Effector CD8-positive, alpha-beta T cell (primary cell): ENCODE measurements around the gene OR6V1.
A peak's percentile ranks its signal among the peaks of the same experiment; 100 is the strongest.

Source experiments
- DNase-seq: peaks from one replicate; lab custom pipeline; 2025; lab: John Stamatoyannopoulos, UW
- total RNA-seq, 4 experiments: gene quantifications; one replicate each; lab custom pipeline; 2026; lab: John Stamatoyannopoulos, UW

Gene OR6V1, protein sequence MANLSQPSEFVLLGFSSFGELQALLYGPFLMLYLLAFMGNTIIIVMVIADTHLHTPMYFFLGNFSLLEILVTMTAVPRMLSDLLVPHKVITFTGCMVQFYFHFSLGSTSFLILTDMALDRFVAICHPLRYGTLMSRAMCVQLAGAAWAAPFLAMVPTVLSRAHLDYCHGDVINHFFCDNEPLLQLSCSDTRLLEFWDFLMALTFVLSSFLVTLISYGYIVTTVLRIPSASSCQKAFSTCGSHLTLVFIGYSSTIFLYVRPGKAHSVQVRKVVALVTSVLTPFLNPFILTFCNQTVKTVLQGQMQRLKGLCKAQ
- total RNA-seq = 0 reads per million in 4 experiments

DNA sequence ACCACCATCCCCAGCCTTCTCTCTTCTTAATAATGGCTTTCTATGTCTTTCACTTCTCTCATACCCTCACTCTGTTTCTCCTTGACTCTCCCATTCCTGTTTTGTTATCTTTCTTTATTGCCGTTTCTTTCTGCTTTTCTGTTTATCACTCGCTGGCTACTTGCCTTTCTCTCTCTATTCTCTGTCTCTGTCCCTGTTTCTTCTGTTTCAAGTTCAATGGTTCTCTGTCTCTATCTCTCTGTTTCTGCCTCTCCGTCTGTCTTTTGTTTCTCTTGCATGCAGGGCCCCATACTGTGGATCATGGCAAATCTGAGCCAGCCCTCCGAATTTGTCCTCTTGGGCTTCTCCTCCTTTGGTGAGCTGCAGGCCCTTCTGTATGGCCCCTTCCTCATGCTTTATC is at the start of gene OR6V1:
Gene OR6V1, plus strand, starts transcription at position 301 of the 400 bp plus-strand sequence. Its CDS starts 0 bp downstream, at position 301.
- no peak for DNase-seq

DNA sequence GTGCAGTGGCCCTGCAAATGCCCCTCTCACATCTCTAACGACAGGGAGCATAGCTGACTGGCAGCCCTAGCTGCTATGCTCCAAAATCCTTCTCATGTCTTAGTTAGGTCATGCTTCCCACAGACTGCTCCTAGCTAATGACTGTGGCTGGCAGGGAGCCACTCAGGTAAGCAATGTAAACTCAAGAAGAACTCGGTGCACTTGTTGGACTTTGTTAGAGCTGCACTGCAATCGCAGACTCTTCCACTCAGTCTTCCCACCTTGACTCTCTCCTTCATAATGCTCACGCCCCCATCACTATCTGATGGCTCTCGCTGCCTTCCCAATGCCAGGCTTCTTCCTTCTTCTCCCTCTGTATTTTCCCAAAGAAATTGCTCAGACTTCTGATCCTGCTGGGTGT is 49.2 kb upstream of the OR6V1 start:
- DNase-seq = no peak

DNA sequence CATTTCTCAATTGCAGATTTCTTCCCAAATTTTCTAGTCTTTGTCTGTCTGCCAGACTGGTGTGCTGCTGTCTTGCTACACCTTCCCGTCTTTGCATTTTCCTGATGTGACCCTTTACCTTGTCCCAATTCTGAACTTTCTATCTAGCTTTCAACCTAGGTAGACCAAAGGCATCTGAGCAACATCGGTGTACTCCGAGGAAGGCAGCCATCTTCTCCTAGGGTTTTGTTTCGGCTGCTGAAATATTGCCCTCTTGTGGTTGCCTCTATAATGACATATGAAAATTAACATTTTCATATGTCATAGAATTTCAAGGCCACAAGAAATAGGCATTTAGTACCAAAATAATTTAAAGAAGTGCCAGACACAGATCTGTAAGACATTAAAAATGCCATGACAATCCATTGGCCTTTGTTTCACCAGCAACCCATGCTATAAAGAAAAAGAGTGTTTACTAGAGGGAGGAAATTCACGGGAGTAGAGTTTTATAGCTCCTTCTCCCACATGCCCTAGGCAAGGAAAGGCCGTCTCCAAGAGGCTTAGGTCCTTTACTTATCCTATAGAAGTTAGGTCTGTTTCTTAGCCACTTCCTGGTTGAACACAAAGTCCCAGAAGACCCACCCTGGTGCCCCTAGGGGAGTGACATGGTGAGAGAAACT is 48.6 kb upstream of the OR6V1 start:
- no peak for DNase-seq

GRCh38 chr7:143005632-143006260 is 46.4 kb upstream of the OR6V1 start:
- DNase-seq = no peak

GRCh38 chr7:143008007-143008901 is 43.9 kb upstream of the OR6V1 start:
- peak; percentile 64 for DNase-seq

- no peak for DNase-seq
Observed at GRCh38 chr7:143012001-143012400, 40.1 kb upstream of the OR6V1 start.

DNA sequence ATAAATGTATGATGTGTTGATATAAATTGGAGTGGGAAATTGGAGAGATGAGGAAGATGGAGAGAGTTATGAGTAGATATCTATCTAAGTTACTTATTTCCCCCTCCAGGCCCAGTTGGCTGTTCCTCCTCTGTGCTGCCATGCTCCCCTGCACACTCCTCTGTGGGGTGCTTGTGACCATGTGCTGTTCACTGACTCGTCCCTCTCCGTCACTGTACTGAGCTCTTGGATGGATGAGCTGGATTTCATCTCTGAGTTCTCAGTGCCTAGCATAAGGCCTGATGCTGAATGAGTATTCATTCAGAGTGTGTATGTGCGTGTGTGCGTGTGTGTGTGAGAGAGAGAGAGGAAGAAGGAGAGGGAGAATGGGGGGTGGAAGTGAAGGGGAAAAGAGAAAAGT is 39.7 kb upstream of the OR6V1 start:
- DNase-seq = no peak

DNA sequence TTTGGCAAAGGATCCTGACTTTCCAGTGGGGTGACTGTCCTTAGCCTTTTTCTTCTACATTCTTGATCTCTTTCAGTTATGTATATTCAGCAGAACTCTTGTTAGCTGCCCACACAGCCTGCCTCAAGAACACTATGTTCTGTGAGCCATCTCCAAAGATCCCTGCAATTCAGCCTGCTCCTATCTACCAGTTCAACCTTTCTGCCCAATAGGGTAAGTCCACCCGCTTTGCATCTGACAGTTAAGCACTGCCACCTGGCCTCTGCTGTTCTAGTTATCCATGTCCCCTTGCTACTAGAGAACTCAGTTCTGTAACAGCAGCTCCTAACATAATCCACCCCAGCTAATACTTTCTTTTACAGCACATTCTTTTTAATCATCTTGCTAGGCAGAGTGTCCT is 38.7 kb upstream of the OR6V1 start:
- DNase-seq = no peak

- no peak for DNase-seq
Observed at GRCh38 chr7:143013893-143014292, 38.2 kb upstream of the OR6V1 start.

- no peak for DNase-seq
Observed at GRCh38 chr7:143015084-143015483, 37.1 kb upstream of the OR6V1 start.

- DNase-seq = no peak
Observed at GRCh38 chr7:143015926-143016490, 36.1 kb upstream of the OR6V1 start.

DNA sequence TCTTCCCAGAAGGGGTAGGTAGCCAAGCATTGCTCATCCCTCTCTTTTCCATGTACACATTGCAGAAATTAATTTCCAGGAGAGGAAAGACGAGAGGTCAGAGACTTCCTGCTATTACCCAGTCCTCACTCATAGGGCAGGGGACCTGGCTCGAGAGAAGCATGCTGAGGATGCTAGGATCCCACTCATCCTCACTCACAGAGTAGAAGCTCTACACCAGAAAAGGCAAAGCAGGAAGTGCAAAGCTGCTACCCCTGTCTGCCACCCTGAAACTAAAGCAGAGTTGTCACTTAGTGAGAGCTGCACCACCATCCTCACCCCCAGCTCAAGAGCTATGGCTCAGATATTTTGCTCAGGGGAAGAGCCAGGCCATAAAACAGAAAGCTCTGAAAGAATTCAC is 35.1 kb upstream of the OR6V1 start:
- DNase-seq = no peak

DNA sequence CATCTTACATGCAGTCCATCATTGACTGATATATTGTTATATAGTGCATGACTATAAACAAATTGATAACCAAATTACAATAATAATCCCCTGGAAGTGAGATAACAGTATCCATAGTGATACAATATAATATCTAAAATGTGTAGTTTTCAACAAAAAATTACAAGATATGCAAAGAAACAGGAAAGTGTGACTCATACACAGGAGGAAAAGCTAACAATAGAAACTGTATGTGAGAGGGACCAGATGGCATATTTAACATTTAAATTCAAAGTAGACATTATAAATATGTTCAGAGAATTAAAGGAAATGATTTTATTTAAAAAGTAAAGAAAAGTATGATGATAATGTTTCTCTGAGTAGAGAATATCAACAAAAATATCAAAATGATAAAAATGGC is 33.2 kb upstream of the OR6V1 start:
- no peak for DNase-seq

- DNase-seq = no peak
Observed at GRCh38 chr7:143023047-143023446, 29.1 kb upstream of the OR6V1 start.

- DNase-seq = no peak
Observed at GRCh38 chr7:143025371-143025770, 26.8 kb upstream of the OR6V1 start.

DNA sequence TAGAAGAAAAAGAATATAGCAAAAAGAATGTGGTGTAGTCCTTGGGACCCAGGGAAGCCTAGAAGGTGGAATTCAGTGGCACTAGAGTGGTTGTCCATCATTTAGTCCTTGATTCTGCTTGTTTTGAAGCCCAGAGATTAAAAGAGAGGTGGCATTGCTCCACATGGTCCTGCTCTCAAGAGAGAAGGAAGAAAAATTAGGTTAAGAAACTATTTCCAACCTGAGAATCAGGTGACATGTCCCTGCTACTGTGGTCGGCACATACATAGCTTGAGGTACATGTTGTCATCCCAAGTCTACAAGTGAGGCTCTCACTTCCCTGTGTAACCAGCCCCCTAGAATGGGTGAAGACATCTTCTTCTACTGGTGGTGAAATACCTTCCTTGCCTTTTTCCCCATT is 25.1 kb upstream of the OR6V1 start, which contains the start of gene OR9A2:
Gene OR9A2, minus strand, starts transcription at position 101 of the 400 bp plus-strand sequence. Its CDS starts 0 bp downstream, at position 101.
- no peak for DNase-seq

DNA sequence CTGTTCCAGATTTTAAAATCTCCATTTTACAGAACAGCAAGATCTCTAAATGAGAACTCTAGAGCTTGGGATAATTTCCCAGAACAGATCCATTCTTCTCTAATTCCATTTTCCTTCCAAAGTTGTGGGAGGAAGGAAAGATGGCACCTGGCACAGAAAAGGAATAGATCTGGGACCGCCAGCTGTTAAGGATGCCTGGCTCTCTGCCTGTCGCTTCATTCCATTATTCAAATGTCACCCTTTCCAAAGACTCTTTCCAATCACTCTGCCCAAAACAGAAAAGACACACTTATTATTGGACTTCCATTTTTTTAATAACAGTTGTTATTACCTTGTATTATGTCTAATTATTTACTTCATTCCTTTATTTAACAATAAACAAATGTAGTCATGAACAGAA is 24.5 kb upstream of the OR6V1 start:
- DNase-seq = no peak

DNA sequence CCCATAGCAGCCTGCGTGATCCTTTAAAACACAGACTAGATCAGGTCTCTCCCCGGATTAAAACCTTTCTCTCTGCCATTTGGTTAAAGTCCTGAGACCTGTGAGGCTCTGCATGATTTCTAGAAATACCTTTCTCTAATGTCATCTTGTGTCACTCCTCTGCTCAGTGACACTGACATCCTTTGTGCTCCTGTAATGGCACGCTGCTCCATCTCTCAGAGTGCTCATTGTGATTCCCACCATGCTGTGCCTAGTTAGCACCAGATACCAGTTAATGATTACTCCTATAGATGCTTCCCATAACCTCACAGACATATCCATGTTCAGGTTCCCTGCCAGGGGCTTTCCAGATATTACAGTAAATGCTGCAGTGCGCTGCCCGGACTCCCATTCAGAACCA is 13.5 kb upstream of the OR6V1 start:
- DNase-seq = no peak

DNA sequence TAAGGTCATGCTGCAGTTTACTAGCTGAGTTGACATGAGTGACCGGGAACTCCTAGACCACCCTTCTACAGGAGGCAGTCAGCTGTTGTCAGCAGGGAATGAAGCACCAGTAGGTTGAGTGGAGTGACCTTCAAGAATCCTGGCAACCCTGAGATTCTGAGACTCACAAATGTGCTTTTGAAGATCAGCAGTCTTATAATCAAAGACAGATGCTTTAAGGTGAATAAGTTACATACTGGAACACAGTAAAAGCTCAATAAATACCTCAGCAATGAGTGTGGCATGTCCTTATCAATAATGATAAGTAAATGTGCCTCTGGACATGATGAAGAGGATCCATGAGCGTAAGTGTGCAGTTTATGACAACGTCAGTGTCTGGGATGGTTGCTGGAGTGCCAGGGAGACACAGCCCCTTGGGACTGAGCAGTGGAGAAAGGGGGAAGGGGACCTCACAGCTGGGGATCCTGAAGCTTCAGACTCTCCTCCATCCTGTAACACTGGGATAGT is 11.9 kb upstream of the OR6V1 start:
- no peak for DNase-seq

DNA sequence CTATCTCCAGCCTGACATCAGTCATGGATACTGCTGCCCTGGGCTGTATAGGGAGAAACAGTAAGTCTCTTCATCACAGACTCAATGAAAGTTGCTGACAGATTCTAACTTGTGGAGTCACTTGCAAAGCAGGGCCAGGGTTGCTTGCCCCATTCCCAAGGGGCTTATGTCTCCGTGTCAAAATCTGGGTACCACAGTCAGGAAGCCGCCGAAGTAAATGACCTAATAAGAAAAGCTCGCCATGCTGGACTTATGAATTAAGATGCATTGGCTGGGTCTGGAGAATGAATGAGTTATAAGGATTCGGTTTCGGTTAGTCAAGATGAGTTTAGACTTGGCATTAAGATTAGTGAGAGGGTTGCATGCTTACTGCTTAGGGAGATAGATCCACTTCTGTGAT is 10.8 kb upstream of the OR6V1 start:
- no peak for DNase-seq

DNA sequence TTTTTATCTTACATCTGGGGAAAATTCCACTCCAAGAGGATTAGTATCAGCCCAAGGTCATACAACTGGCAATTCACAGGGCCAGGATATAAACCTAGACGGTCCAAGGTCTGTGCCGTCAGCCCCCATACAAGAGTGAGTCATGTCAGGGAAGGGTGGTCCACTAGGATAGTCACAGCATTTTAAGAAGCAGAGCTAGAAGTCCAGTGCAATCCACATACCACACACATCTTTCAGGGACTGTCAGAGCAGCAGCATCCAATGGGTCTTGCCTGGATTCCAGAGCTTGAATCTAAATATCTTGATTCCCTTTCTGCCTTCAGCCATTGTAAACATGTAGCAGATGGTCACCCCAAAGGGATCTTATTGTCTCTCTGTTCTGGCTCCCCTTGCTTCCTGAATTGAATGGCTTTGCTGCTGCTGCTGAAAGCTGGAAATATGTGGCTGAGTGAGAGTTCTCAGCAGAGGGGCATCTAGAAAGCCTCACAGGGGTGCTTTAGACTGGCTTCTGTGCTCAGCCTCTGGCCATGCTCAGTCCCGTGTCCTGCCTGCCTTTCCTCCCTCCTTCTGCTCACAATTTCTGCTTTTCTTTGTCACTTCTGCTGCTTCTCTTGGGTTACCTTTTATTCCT is 9.9 kb upstream of the OR6V1 start:
- DNase-seq = no peak
